GM20000 (cell line): ENCODE data around the gene FRMD4A.
"Not testable (repeated sequence)": the region's sequence is repeated elsewhere in the genome, so short reads cannot be mapped to it uniquely, and the experiment has no call there.

Experiments used
- DNase-seq: peaks from one replicate; pipeline ENCODE4 v3.0.0; 2012; ENCODE audit warnings: low spot score
- CTCF ChIP-seq: IDR thresholded peaks from 2 replicates; pipeline ENCODE4 v1.5.1; 2012; ENCODE audit warnings: mild to moderate bottlenecking, control low read depth; ENCODE audit errors: extremely low read depth, missing control alignments

FRMD4A gene

GRCh38 chr10:14052931-14053330 lies 277.8 kb downstream of the FRMD4A start:
- no peak for TF ChIP-seq CTCF
- no peak for DNase-seq

- no peak for TF ChIP-seq CTCF
- no peak for DNase-seq
These were observed 280.1 kb downstream of the FRMD4A start for GRCh38 chr10:14050598-14050997.

- no peak for TF ChIP-seq CTCF
- DNase-seq, result no peak
These were observed 281.7 kb downstream of the FRMD4A start for GRCh38 chr10:14048930-14049613.

- no peak for DNase-seq
- TF ChIP-seq CTCF, result no peak
These were observed 283.3 kb downstream of the FRMD4A start for GRCh38 chr10:14047431-14047830.

- DNase-seq, result not testable (repeated sequence)
These were observed 288.7 kb downstream of the FRMD4A start for GRCh38 chr10:14042051-14042450.

- DNase-seq, result no peak
- TF ChIP-seq CTCF, result no peak
These were observed 289.7 kb downstream of the FRMD4A start for GRCh38 chr10:14040787-14041631.

- TF ChIP-seq CTCF, result no peak
- no peak for DNase-seq
These were observed 290.6 kb downstream of the FRMD4A start for GRCh38 chr10:14039968-14040668.
